Transverse colon (tissue), 4 donors: ENCODE data around the gene DRC7.

ENCODE experiments used
- CTCF ChIP-seq, 5 experiments: fragments of 200-600 bp in 3 of 5; fragments of 450-650 bp in 2 of 5; sonication (generic) in 3 of 5; IDR thresholded peaks; 1 replicate in 2 of 5; 2 replicates in 3 of 5; pipeline ENCODE4 v1.5.1; 2016 to 2017; ENCODE audit warnings: antibody characterized with exemption in 5 of 5, inconsistent platforms in 3 of 5, mild to moderate bottlenecking in 2 of 5, moderate library complexity in 1 of 5
- POLR2A ChIP-seq: fragments of 450-650 bp; IDR thresholded peaks from one replicate; pipeline ENCODE4 v1.6.1; 2016; ENCODE audit warnings: antibody characterized with exemption, mild to moderate bottlenecking, moderate library complexity
- POLR2AphosphoS5 ChIP-seq, 3 donors: sonication (generic); formaldehyde crosslinking; IDR thresholded peaks; one replicate each; pipeline ENCODE4 v1.6.1; 2016; ENCODE audit warnings: antibody characterized with exemption in 3 of 3

- TF ChIP-seq POLR2AphosphoS5 (IDR thresholded peaks at IDR 0.05) (no peak), CTCF (IDR thresholded peaks at IDR 0.05) (no peak), POLR2A (no peak)
Observed at GRCh38 chr16:57781349-57781740, 86.7 kb downstream of the DRC7 start.
